Activated gamma-delta T cell treated with Interleukin-2 at 50 U/mL for 16 hours (primary cell): ENCODE measurements around the gene KRT16.
"Not testable (repeated sequence)": the region's sequence is repeated elsewhere in the genome, so short reads cannot be mapped to it uniquely, and the experiment has no call there.

Source experiments
- DNase-seq: peaks from one replicate; pipeline ENCODE4 v3.0.0-alpha.2; 2020

Gene KRT16

GRCh38 chr17:41612376-41613160 is at the start of gene KRT16:
Gene KRT16 (minus strand): TSS chr17:41612767. CDS start chr17:41612688, 79 bp downstream.
- not testable (repeated sequence) for DNase-seq

DNA sequence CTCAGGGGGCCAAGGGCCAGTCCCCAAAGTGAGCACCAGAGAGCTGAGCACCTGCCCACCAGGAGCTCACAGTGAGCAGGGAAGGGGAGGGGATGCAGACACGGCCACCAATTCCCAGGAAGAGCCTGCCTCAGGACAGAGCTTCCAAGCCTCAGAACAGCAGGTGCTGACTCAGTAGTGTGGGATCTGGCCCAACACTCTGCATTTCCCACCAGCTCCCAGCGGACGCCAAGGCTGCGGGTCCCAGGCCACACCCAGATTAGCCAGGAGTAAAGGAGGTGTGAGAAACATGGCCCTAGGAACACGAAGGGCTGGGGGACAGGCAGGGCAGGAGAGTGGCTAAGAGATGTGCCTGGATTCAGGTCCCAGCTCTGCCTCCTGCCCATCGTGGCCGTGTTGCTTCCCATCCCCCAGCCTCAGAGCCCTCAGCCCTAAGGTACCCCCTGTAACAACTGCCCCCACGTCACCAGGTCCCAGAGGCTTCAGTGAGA is 47.7 kb upstream of the KRT16 start:
- DNase-seq, result no peak

DNA sequence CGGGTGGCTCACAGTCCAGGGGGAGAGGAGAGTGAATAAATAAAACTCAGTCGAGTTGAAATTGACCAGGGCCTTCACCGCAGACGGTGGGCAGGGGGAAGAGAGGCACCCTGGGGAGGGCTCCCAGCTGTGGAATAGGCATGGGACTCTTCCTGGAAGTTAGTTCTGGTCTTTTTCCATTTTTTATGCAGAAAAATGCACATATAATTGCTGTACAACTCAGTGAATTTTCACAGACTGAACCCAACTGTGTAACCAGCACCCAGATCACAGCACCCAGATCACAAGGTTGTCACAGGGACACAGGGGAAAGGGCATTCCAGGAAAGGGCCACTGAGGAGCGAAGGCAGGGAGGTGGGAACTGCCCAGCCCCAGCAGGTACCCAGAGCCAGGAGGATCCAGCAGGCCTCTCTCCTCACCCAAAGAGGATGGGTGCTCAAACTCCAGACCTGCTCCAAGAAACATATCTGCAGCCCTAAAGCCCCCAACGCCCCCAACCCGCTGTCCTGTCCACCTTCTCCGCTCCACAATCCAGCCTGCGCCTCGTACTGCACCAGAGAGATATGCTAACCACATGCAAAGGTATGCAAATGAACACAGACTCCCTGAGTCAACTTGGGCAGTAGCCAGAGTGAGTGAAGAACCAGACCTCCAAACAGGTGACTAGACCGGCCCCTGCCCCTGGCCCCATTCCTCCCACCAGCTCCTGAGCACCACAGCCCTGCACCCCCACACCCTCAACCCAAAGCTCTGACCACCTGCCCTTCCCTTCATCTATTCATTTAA is 47.1 kb upstream of the KRT16 start:
- DNase-seq, result no peak

GRCh38 chr17:41658846-41659245 is 46.3 kb upstream of the KRT16 start:
- no peak for DNase-seq

DNA sequence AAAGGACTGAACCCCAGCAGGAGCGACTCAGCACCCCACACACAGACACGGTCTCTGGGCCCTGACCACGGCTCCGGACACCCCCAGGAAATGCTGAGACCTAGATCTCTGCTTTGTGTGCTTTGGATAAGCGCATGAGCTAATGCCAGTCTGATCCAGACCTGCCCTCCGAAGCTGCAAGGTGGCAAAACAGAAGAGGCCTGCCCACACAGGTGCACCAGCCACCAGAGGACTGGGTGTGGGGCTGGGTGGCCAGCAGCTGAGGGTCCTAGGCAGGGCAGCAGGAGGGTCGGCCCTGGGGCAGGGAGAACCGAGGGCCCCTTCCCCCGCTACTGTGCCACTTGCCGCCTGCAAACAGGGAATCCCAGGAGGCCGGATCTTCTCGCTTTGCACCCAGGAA is 45.4 kb upstream of the KRT16 start:
- DNase-seq, result no peak

DNA sequence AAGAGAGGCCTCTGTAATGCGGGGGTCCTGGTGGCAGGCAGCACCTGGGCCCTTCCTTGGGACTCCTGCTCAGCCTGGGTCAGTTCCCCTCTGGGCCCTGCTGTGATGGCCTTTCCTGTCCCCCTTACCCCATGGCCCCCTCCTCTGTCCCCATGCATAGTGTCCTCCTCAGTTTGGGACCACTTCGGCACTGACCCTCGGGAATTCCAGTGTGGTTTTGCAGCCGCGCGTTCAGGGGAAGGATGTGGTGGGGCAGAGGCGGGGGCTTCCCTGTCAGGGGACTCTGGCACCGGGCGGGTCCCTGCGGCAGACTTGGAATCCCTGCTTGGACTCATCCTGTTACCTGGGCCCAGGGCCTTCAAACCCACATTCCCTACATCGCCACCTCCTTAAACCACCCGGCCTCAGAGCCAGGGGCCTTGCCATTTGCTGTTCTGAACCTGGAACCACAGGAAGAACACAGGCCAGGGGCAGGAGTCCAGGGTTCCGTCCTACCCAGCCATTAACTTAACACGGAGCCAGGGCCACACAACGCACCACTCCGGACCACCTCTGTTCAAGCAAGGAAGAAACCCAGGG is 44.7 kb upstream of the KRT16 start:
- DNase-seq, result no peak

- DNase-seq, result no peak
Measured at GRCh38 chr17:41656249-41657023, 43.9 kb upstream of the KRT16 start.

- no peak for DNase-seq
Measured at GRCh38 chr17:41655611-41656111, 43.1 kb upstream of the KRT16 start.

GRCh38 chr17:41654678-41655607 is 42.4 kb upstream of the KRT16 start:
- DNase-seq, result no peak

DNA sequence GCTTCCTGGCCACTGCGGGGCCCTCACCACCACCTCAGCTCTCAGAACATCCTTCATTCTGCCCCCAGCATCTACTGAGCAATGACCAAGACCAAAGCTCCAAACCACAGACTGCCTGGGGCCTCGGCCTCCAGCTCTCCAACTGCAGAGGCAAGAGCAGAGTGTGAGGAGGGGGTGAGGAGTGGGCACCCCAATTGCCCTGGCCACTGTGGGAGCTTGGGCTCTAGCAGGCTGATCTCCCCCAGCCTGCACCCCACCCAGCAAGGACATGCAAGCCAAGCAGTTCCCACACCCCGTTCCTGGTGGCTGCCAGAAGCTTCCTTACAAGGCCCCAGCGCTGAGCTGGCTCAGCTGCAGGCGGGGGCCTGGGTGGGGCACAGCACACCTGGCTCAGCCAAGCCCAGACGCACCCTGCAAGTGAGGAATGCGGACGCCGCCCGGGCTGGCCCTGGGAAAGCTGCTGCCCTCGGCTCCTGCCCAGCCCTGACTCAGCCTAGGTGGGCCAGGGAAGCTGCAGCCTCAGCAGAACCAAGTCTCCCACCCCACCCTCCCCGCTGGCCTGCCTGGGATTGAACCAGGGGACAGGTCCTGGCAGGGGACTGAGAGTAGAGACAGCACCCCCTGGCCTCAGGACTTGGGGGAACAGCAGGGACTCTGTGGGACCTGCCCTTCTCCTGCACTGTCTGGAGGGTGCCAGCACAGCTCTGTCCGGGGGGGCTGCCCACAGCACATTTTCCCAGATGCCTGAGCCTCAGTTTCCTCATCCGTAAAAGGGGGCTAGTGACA is 41.5 kb upstream of the KRT16 start:
- no peak for DNase-seq

DNA sequence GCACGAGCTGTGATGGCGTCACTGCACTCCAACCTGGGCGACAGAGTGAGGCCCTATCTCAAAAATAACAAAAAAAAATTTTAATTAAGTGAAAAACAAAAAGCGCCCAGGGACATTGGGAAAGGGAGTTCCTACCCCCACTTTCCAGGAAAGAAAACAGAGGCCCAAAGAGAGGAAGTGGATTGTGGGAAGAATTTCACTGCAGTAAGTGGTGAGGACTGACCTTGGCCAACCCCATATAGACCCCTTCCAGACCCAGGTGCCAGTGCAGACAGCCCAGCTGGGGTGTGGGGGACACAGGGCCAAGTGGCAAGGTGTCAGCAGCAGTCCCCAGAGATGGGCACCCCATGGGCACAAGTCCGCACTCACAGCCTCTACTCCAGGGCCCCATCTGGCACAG is 40.9 kb upstream of the KRT16 start:
- DNase-seq, result no peak

- no peak for DNase-seq
Measured at GRCh38 chr17:41652461-41652970, 39.9 kb upstream of the KRT16 start.

DNA sequence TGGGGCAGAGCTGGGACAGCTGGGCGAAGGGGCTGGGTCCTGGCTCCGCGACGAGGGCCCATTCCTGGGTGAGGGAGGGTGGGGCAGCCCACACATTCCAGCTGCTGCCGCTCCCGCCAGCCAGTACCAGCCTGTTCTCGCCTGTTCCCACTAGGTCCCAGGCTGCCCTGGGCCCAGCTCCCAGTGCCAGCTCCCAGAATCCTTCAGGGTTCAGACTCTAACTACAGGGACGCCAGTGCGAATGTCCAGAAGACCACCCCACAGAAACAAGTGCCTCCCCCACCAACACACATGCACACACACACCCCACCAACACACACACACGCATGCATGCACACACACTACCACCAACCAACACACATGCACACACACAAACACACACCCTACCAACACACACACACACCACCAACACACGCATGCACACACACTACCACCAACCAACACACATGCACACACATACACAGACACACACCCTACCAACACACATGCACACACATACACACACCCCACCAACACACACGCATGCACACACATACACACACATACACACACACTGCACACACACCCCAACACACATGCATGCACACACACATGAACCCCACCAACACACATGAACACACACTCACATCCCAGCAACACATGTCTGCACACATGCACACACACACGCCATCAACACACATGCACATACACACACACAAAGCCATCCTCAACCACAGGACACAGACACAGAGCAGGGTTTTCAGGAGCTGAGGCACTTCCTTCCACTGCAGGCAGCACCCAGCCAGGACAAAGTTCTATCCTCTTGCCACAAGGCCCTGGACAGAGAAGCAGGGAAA is 39.3 kb upstream of the KRT16 start:
- no peak for DNase-seq

DNA sequence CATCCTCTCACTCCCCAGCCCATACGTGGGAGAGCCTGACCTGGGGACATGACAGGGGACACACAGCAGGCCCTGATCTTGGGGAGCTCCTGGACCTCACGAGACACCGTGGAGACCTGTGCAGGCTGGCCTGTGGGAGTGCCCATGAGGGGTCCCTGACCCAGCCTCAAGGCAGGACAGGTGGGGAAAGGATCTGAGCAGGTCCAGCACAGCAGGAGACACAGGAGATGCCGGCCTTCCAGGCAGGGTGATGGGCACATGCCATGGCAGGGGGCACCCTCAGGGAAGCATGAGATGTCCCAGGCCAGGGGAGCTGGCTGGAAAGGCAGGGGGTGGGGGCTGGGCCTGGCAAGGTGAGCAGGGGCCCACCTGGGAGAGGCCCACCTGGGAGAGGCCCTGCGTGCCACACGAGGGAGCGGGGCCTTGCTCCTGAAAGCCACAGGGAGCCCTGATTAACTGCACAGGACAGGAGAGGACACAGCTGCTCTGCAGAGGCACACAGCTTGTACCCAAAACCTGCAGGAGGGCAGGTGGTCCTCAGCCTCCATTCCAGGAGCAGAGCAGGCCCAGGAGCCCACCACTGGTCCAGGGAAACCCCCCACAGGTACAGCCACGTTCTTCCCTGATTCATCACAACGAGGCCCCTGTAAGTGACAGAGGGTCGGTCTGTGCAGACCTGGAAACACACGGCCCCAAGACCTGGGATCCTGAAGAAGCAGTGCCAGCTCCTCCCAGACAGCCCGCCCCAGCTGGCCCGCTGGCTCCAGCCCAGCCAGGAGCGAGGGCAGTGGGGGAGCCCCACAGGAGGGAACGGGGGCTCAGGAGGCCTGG is 38.4 kb upstream of the KRT16 start:
- DNase-seq, result no peak

GRCh38 chr17:41649923-41650519 is 37.5 kb upstream of the KRT16 start:
- DNase-seq, result no peak

- DNase-seq, result peak; percentile 86
Measured at GRCh38 chr17:41648411-41649195, 36.0 kb upstream of the KRT16 start.

GRCh38 chr17:41647940-41648410 is 35.4 kb upstream of the KRT16 start:
- DNase-seq, result peak; percentile 89
